ENCODE measurements around the gene KCNMB2.

Gene KCNMB2

GRCh38 chr3:178593786-178594185 is 57.5 kb downstream of the KCNMB2 start:
- H3K27me3 ChIP-seq (ENCODE audit: insufficient read depth, poor library complexity, severe bottlenecking) = no peaks in the 10 kb centered on the region
- no peak for DNase-seq (ENCODE audit: low read depth in 1 of 2, low spot score in 1 of 2)
- TF ChIP-seq POLR2AphosphoS5 (IDR thresholded peaks at IDR 0.05; ENCODE audit: low read depth) (no peak), SPI1 (IDR thresholded peaks at IDR 0.05; ENCODE audit: borderline replicate concordance, low read depth) (no peak), CTCF (IDR thresholded peaks at IDR 0.05; ENCODE audit: insufficient read depth, low read length) (no peak), GABPA (IDR thresholded peaks at IDR 0.05; ENCODE audit: low read depth) (no peak)
- TF ChIP-seq, protein P1, sequence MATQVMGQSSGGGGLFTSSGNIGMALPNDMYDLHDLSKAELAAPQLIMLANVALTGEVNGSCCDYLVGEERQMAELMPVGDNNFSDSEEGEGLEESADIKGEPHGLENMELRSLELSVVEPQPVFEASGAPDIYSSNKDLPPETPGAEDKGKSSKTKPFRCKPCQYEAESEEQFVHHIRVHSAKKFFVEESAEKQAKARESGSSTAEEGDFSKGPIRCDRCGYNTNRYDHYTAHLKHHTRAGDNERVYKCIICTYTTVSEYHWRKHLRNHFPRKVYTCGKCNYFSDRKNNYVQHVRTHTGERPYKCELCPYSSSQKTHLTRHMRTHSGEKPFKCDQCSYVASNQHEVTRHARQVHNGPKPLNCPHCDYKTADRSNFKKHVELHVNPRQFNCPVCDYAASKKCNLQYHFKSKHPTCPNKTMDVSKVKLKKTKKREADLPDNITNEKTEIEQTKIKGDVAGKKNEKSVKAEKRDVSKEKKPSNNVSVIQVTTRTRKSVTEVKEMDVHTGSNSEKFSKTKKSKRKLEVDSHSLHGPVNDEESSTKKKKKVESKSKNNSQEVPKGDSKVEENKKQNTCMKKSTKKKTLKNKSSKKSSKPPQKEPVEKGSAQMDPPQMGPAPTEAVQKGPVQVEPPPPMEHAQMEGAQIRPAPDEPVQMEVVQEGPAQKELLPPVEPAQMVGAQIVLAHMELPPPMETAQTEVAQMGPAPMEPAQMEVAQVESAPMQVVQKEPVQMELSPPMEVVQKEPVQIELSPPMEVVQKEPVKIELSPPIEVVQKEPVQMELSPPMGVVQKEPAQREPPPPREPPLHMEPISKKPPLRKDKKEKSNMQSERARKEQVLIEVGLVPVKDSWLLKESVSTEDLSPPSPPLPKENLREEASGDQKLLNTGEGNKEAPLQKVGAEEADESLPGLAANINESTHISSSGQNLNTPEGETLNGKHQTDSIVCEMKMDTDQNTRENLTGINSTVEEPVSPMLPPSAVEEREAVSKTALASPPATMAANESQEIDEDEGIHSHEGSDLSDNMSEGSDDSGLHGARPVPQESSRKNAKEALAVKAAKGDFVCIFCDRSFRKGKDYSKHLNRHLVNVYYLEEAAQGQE (IDR thresholded peaks at IDR 0.05; ENCODE audit: insufficient replicate concordance, low read depth) = no peak
- H3K27ac ChIP-seq (replicated peaks) = no peak overlapping the region
- H3K4me3 ChIP-seq (replicated peaks; ENCODE audit: insufficient read depth, low read length) = no peak overlapping the region

DNA sequence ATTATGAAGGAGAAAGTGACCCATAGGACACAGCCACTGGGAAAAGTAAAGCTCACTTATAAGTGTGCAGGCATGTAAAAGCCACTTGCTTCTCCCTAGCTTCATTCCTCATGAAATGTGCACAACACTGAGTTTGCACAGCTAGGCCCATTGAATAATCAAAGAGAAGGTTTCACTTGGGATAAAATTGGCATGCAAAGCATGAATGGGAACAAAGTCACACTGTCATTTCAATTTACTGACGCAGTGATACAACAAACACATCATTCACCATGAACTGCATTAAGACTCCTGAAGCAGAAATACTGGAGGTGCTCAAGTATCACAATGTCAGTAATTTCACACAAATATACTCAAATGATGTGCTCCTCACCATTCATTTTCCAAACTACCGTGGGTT is 61.1 kb downstream of the KCNMB2 start:
- TF ChIP-seq POLR2AphosphoS5 (IDR thresholded peaks at IDR 0.05; ENCODE audit: low read depth) = no peak
- no peak for TF ChIP-seq SPI1 (IDR thresholded peaks at IDR 0.05; ENCODE audit: borderline replicate concordance, low read depth)
- TF ChIP-seq GABPA (IDR thresholded peaks at IDR 0.05; ENCODE audit: low read depth) = no peak
- no peak for TF ChIP-seq CTCF (IDR thresholded peaks at IDR 0.05; ENCODE audit: insufficient read depth, low read length)
- TF ChIP-seq, protein P1 (IDR thresholded peaks at IDR 0.05; ENCODE audit: insufficient replicate concordance, low read depth) = no peak
- no peak for DNase-seq (ENCODE audit: low read depth in 1 of 2, low spot score in 1 of 2)

DNA sequence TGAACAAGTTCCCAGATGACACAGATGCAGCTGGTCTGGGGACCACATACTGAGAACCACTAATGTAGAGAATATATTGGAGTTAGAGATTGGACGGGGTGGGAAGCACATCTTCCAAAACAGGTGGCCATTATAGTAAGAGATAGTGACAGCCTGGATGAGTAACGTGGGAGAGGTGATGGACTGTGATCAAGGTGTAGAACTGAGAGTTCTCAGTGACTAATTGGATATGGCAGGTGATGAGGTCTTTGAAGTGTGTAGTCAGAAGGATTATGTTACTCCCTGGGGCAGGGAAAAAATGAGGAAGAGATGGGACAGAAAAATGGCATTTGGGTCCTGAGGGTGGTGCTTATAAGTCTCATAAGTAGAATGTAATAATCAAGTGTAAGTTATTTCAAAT is 66.6 kb downstream of the KCNMB2 start:
- no peak overlapping the region for H3K27ac ChIP-seq (replicated peaks)
- H3K27me3 ChIP-seq (ENCODE audit: insufficient read depth, poor library complexity, severe bottlenecking) = no peaks in the 10 kb centered on the region
- no peak for DNase-seq (ENCODE audit: low read depth in 1 of 2, low spot score in 1 of 2)
- no peak overlapping the region for H3K4me3 ChIP-seq (replicated peaks; ENCODE audit: insufficient read depth, low read length)
- no peak for TF ChIP-seq SPI1 (IDR thresholded peaks at IDR 0.05; ENCODE audit: borderline replicate concordance, low read depth)
- TF ChIP-seq GABPA (IDR thresholded peaks at IDR 0.05; ENCODE audit: low read depth) = no peak
- TF ChIP-seq CTCF (IDR thresholded peaks at IDR 0.05; ENCODE audit: insufficient read depth, low read length) = no peak
- TF ChIP-seq, protein P1 (IDR thresholded peaks at IDR 0.05; ENCODE audit: insufficient replicate concordance, low read depth) = no peak
- no peak for TF ChIP-seq POLR2AphosphoS5 (IDR thresholded peaks at IDR 0.05; ENCODE audit: low read depth)

More for the DNA sequence above, 61.1 kb downstream of the KCNMB2 start:
- Histone ChIP-seq H3K27me3 (ENCODE audit: insufficient read depth, poor library complexity, severe bottlenecking) (no peaks in the 10 kb centered on the region), H3K4me3 (replicated peaks; ENCODE audit: insufficient read depth, low read length) (no peak overlapping the region), H3K27ac (replicated peaks) (no peak overlapping the region)

Measured in HL-60 (cell line).